Fibroblast of villous mesenchyme (primary cell): ENCODE measurements around the gene ANAPC13. TPM values are rescaled to one million over a fixed set of nuclear protein-coding genes. Genes with fewer than 3 reads are reported as not detected.

Experiments
- DNase-seq: peaks from one replicate; pipeline ENCODE4 v3.0.0-alpha.2; 2010; ENCODE audit warnings: low read depth
- H3K4me3 ChIP-seq: 2 replicates; pipeline ENCODE4 v1.5.1; 2011; ENCODE audit warnings: low read depth, mild to moderate bottlenecking, low read length
- CTCF ChIP-seq: IDR thresholded peaks from 2 replicates; pipeline ENCODE4 v1.5.1; 2012; ENCODE audit warnings: low read depth, mild to moderate bottlenecking, low read length; ENCODE audit not compliant: insufficient read depth
- total RNA-seq: library from RNA; depleted of rRNA; stranded (reverse); fragments of >200 nt; gene quantifications from 2 replicates; pipeline ENCODE4 v1.2.3, GENCODE V29; 2012

ANAPC13 gene
- total RNA-seq, 1 donor: 95.9 TPM

GRCh38 chr3:134464689-134465365 is 21.0 kb downstream of the ANAPC13 start:
- H3K4me3 ChIP-seq: no peak overlapping the region

DNA sequence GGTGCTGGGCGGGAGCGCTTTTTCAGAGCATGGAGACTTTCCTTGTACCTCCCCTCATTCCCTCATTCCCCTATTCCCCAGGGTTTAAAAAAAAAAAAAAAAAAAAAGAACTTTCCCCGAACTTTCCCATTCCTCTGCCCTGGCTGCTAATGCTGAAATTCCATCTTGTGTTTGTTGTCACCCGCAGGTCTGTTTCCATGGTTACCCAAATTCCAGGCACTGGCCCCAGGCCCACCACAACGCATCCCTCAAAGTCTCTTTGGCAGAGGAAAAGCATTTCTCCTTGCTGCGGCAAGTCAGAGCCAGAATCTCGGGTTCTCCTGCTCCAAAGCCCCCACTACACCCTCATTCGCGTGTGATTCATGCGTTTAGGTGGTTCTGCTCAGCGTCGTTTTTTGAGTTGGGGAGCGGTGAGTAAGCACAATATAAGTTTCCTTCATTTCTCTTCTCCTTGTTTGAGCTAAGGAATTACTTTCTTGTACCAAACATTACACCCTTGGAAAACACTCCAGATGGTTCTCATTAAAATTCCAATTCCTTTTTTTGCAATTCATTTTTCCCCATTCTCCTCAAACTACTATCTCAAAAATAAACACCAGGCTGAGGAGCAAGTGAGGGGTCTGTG is 21.6 kb downstream of the ANAPC13 start:
- no peak for TF ChIP-seq CTCF
- H3K4me3 ChIP-seq: peak overlapping the region; percentile 10

More at GRCh38 chr3:134464689-134465365, 21.0 kb downstream of the ANAPC13 start:
- no peak for TF ChIP-seq CTCF
- DNase-seq: no peak

GRCh38 chr3:134463676-134464063 is 22.1 kb downstream of the ANAPC13 start:
- no peak for DNase-seq
- no peak overlapping the region for H3K4me3 ChIP-seq
- no peak for TF ChIP-seq CTCF

More for the DNA sequence above, 21.6 kb downstream of the ANAPC13 start:
- DNase-seq: peak; percentile 93

DNA sequence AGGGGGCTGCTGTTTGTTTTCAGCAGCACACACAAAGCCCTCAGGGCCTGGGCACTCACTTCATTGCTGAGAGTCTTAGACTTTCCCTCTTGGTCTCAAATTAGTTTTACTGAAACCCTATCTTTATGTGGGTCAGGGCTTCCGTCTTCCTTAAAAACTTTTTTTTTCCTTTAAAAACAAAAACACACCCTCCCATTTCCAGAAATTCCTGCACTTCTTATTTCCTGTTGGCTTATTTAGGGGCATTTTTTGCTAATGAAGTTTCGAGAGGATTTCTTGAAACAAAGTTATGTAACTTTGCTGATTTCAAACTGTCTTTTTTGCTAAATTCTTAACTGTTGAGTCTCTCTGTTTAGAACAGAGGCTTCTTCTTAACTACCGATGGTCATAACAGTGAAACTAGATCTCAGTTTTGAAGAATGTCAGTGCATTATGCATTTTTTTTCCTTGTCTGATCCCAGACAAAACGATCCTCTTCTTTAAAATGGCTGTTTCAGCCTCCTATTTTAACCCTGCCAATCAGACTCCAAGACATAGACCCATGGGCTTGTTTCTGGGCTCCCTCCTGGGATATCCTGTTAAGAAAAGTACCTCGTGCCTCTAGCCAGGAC is 23.3 kb downstream of the ANAPC13 start:
- DNase-seq: peak; percentile 82
- H3K4me3 ChIP-seq: no peak overlapping the region
- TF ChIP-seq CTCF: no peak

- H3K4me3 ChIP-seq: no peak overlapping the region
- no peak for TF ChIP-seq CTCF
- peak; percentile 82 for DNase-seq
These were observed 24.8 kb downstream of the ANAPC13 start for GRCh38 chr3:134460965-134461364.

DNA sequence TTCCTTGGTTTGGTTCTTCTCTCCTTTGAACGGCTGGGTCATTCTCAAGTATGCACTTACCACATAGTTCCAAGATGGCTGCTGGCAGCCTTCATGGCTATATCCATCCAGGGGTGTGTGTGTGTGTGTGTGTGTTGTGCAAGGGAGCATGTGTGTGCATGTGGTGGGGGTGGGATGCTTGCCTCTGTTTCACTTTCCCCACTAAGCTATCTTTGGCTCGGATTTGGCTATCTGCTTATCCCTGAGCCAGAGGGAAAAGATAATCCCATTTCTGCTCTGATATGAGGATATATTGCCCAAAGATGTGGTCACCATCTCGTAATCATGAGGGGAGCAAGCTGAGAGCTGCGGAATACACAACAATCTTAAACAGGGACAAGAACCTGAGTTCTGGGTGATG is 26.2 kb downstream of the ANAPC13 start:
- DNase-seq: peak; percentile 48

More for the DNA sequence above, 26.2 kb downstream of the ANAPC13 start:
- TF ChIP-seq CTCF: no peak
- no peak overlapping the region for H3K4me3 ChIP-seq
